CD4-positive, alpha-beta T cell treated with Interleukin-2 at 100 ng/mL for 4 hours (primary cell): ENCODE results near the gene SUSD2.
"Not testable (repeated sequence)": the region's sequence is repeated elsewhere in the genome, so short reads cannot be mapped to it uniquely, and the experiment has no call there.

ENCODE experiments used
- DNase-seq: peaks from one replicate; pipeline ENCODE4 v3.0.0-alpha.2; 2020; ENCODE audit warnings: low spot score

The SUSD2 gene

GRCh38 chr22:24176040-24176439, 5.2 kb upstream of the SUSD2 start:
- no peak for DNase-seq

GRCh38 chr22:24176630-24177029, 4.7 kb upstream of the SUSD2 start:
- DNase-seq = no peak

GRCh38 chr22:24177045-24177444, 4.2 kb upstream of the SUSD2 start:
- no peak for DNase-seq

GRCh38 chr22:24177456-24177855, 3.8 kb upstream of the SUSD2 start:
- DNase-seq = no peak

- DNase-seq = no peak
Measured at GRCh38 chr22:24178021-24178431, 3.3 kb upstream of the SUSD2 start.

GRCh38 chr22:24178502-24179440, 2.5 kb upstream of the SUSD2 start:
- DNase-seq = no peak

- DNase-seq = no peak
Measured at GRCh38 chr22:24179478-24180210, 1.6 kb upstream of the SUSD2 start.

- DNase-seq = no peak
Measured at GRCh38 chr22:24180316-24181087, 785 bp upstream of the SUSD2 start.

GRCh38 chr22:24181996-24182899, 961 bp downstream of the SUSD2 start:
- no peak for DNase-seq

- not testable (repeated sequence) for DNase-seq
Measured at GRCh38 chr22:24182900-24183246, 1.6 kb downstream of the SUSD2 start.

GRCh38 chr22:24183321-24184031, 2.2 kb downstream of the SUSD2 start:
- DNase-seq = no peak

GRCh38 chr22:24184057-24184798, 2.9 kb downstream of the SUSD2 start:
- no peak for DNase-seq

- no peak for DNase-seq
Measured at GRCh38 chr22:24185001-24185500, 3.8 kb downstream of the SUSD2 start.

- DNase-seq = no peak
Measured at GRCh38 chr22:24185501-24186351, 4.4 kb downstream of the SUSD2 start.

- DNase-seq = no peak
Measured at GRCh38 chr22:24186352-24186740, 5.1 kb downstream of the SUSD2 start.

- no peak for DNase-seq
Measured at GRCh38 chr22:24186892-24187670, 5.8 kb downstream of the SUSD2 start.

GRCh38 chr22:24187731-24188644, 6.7 kb downstream of the SUSD2 start:
- DNase-seq = no peak
